Activated CD8-positive, alpha-beta memory T cell treated with anti-CD3 and anti-CD28 coated beads, Interleukin-2, amount 10 ng/mL, durations not matched to agents 7 days and 5 days (primary cell): ENCODE data around the gene USH2A. TPM values are rescaled to one million over a fixed set of nuclear protein-coding genes. Genes with fewer than 3 reads are reported as not detected.
"Not testable (repeated sequence)": the region's sequence is repeated elsewhere in the genome, so short reads cannot be mapped to it uniquely, and the experiment has no call there.

Experiments used
- ATAC-seq: fragments of 150-1000 bp; cut with Tn5 transposase; one replicate; pipeline ENCODE4 v1.10.0; 2021; ENCODE audit warnings: moderate library complexity
- CTCF ChIA-PET: fragments of 350-600 bp; sonication (Branson Sonifier 250); formaldehyde crosslinking; loops from one replicate; lab custom pipeline; 2021; ENCODE audit warnings: antibody characterized with exemption; lab: Charles Lee
- DNase-seq: peaks from one replicate; pipeline ENCODE4 v3.0.0-alpha.2; 2020
- H3K27ac Mint-ChIP-seq: one replicate; pipeline ENCODE4 v1.8.0; 2021; ENCODE audit warnings: mild to moderate bottlenecking, mixed read lengths
- H3K27me3 Mint-ChIP-seq: one replicate; pipeline ENCODE4 v1.8.0; 2021; ENCODE audit warnings: mixed read lengths
- H3K36me3 Mint-ChIP-seq: one replicate; pipeline ENCODE4 v1.8.0; 2021; ENCODE audit warnings: mild to moderate bottlenecking, mixed read lengths
- H3K4me1 Mint-ChIP-seq: one replicate; pipeline ENCODE4 v1.8.0; 2021; ENCODE audit warnings: mixed read lengths
- H3K4me3 Mint-ChIP-seq: one replicate; pipeline ENCODE4 v1.8.0; 2021; ENCODE audit warnings: mild to moderate bottlenecking, moderate library complexity, mixed read lengths
- H3K9me3 Mint-ChIP-seq: one replicate; pipeline ENCODE4 v1.8.0; 2022; ENCODE audit warnings: low read depth, mixed read lengths
- total RNA-seq, 2 experiments: library from RNA; stranded (reverse); gene quantifications; one replicate each; pipeline ENCODE4 v1.2.3, GENCODE V29; 2021

USH2A gene
- total RNA-seq, 2 experiments from 2014 or later = not detected

GRCh38 chr1:216356945-216357344 lies 66.3 kb downstream of the USH2A start:
- ATAC-seq (no peak), DNase-seq (no peak)
- Mint-ChIP-seq H3K4me3 (no peak overlapping the region), H3K27ac (no peak overlapping the region), H3K9me3 (peaks cover 3% of the 10 kb centered on the region), H3K4me1 (no peaks in the 10 kb centered on the region), H3K27me3 (no peaks in the 10 kb centered on the region), H3K36me3 (no peaks in the 10 kb centered on the region)
- CTCF ChIA-PET = no interaction called here

DNA sequence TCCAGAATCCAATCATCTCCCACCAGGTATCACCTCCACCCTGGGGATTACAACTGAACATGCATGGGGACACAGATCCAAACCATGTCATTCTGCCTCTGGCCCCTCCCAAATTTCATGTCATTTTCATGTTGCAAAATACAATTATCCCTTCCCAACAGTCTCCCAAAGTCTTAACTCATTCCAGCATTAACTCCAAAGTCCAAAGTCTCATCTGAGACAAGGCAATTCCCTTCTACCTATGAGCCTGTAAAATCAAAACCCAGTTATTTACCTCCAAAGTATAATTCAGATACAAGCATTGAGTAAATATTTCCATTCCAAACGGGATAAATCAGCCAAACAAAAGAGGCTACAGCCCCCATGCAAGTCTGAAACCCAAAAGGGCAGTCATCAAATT lies 73.1 kb downstream of the USH2A start:
- H3K27ac Mint-ChIP-seq = no peak overlapping the region
- peaks cover 8% of the 10 kb centered on the region for H3K9me3 Mint-ChIP-seq
- no peak for ATAC-seq
- CTCF ChIA-PET = no interaction called here
- H3K27me3 Mint-ChIP-seq = no peaks in the 10 kb centered on the region
- H3K4me1 Mint-ChIP-seq = no peaks in the 10 kb centered on the region
- no peak for DNase-seq
- no peak overlapping the region for H3K4me3 Mint-ChIP-seq
- no peaks in the 10 kb centered on the region for H3K36me3 Mint-ChIP-seq

- Mint-ChIP-seq H3K9me3 (peaks cover 8% of the 10 kb centered on the region), H3K36me3 (no peaks in the 10 kb centered on the region), H3K4me3 (no peak overlapping the region), H3K27me3 (no peaks in the 10 kb centered on the region), H3K27ac (no peak overlapping the region), H3K4me1 (no peaks in the 10 kb centered on the region)
- no peak for ATAC-seq
- no peak for DNase-seq
- CTCF ChIA-PET = no interaction called here
Measured at GRCh38 chr1:216346526-216346925, 76.7 kb downstream of the USH2A start.

GRCh38 chr1:216340542-216340941 lies 82.7 kb downstream of the USH2A start:
- DNase-seq, H3K36me3 Mint-ChIP-seq, CTCF ChIA-PET, H3K4me1 Mint-ChIP-seq, H3K27me3 Mint-ChIP-seq, H3K9me3 Mint-ChIP-seq, H3K4me3 Mint-ChIP-seq, ATAC-seq, H3K27ac Mint-ChIP-seq: not testable (repeated sequence)

DNA sequence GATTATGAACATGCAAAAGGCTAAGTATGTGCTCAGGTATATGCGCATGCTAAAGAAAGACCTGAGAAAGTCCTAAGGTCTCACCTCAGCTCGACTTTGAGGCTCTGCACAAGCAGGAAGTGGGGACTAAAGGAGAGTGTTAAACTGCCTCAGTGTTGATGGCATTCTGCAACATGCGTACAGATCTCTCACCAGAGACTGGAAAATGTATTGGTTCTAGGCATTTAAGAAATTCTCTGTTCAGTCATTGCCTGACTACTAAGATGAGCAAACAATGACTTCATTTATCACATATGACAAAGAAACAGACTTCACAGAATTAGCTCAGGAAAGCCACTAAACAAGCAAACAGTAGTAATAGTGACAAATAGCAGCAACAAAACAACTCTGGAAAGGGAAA lies 90.8 kb downstream of the USH2A start:
- ATAC-seq (no peak), DNase-seq (no peak)
- no peaks in the 10 kb centered on the region for H3K27me3 Mint-ChIP-seq
- no peak overlapping the region for H3K4me3 Mint-ChIP-seq
- H3K4me1 Mint-ChIP-seq = no peaks in the 10 kb centered on the region
- H3K27ac Mint-ChIP-seq = no peak overlapping the region
- CTCF ChIA-PET = no interaction called here
- peaks cover 11% of the 10 kb centered on the region for H3K9me3 Mint-ChIP-seq
- H3K36me3 Mint-ChIP-seq = no peaks in the 10 kb centered on the region

DNA sequence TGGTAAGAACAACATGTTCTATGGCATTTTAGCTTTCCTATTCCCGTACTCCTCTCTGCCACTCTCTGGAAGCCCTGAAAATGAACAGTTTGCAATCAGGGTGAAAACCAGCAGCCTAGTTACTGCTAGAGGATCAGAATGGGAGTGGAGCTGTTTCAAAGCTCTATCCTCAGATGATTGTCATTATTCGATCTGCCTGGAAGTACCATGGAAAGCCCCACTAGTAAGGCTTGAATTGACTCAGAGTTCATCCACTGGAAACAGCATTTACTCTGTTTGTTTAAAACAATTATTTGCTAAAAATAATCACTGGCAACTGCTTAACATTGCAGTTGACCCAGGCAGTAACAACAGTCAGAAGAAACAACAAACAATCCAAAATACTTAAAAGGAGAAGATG lies 91.2 kb downstream of the USH2A start:
- Mint-ChIP-seq H3K27me3 (no peaks in the 10 kb centered on the region), H3K36me3 (no peaks in the 10 kb centered on the region), H3K27ac (no peak overlapping the region), H3K9me3 (peaks cover 11% of the 10 kb centered on the region), H3K4me3 (no peak overlapping the region), H3K4me1 (no peaks in the 10 kb centered on the region)
- DNase-seq = no peak
- CTCF ChIA-PET = no interaction called here
- ATAC-seq = no peak

DNA sequence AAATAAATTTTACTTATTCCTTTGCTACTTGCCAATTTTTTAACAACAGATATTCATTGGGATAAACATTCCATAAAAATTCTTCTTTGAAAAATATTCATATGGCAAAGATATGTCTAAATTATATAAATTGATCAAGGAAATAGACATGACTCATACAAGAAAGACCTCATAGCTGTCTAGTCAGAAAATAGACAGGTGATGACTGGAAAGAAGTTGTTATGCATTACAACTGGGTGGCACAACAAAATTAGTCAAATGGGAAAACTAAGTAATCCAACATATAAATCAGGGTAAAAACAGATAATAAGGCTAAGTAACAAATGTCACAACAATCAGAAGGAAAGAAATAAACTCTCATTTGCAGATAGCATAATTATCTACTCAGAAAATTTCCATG lies 92.0 kb downstream of the USH2A start:
- H3K4me1 Mint-ChIP-seq = no peaks in the 10 kb centered on the region
- H3K27me3 Mint-ChIP-seq = no peaks in the 10 kb centered on the region
- no peak for ATAC-seq
- peaks cover 10% of the 10 kb centered on the region for H3K9me3 Mint-ChIP-seq
- CTCF ChIA-PET = no interaction called here
- DNase-seq = no peak
- H3K27ac Mint-ChIP-seq = no peak overlapping the region
- no peaks in the 10 kb centered on the region for H3K36me3 Mint-ChIP-seq
- no peak overlapping the region for H3K4me3 Mint-ChIP-seq

GRCh38 chr1:216330262-216330661 lies 93.0 kb downstream of the USH2A start:
- H3K36me3 Mint-ChIP-seq = no peaks in the 10 kb centered on the region
- DNase-seq (no peak), ATAC-seq (no peak)
- H3K27me3 Mint-ChIP-seq = no peaks in the 10 kb centered on the region
- CTCF ChIA-PET = no interaction called here
- H3K4me3 Mint-ChIP-seq = no peak overlapping the region
- no peaks in the 10 kb centered on the region for H3K4me1 Mint-ChIP-seq
- peaks cover 10% of the 10 kb centered on the region for H3K9me3 Mint-ChIP-seq
- H3K27ac Mint-ChIP-seq = no peak overlapping the region

DNA sequence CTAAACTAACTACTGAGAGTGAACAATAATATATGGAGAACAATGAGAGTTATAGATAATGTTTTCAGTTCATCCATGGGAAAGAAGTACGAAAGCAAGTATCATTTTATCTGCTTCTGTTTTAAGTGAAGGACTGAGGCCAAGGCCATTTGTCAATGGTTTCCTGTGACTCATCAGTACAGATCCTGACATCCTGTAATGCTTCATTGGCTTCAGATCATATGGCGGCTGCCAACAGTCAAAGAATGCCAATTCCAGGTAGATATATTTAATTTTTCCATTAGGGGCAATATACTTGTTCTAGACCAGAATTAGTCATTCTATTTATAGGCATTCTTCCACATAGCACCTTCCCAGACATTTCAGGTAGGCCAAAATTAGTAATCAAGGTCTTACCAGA lies 97.3 kb downstream of the USH2A start:
- Mint-ChIP-seq H3K9me3 (peaks cover 7% of the 10 kb centered on the region), H3K27ac (no peak overlapping the region)

GRCh38 chr1:216325336-216325735 lies 97.9 kb downstream of the USH2A start:
- Mint-ChIP-seq H3K36me3 (no peaks in the 10 kb centered on the region), H3K4me1 (no peaks in the 10 kb centered on the region), H3K4me3 (no peak overlapping the region), H3K27me3 (no peaks in the 10 kb centered on the region), H3K9me3 (peaks cover 4% of the 10 kb centered on the region), H3K27ac (no peak overlapping the region)
- CTCF ChIA-PET = no interaction called here
- ATAC-seq (no peak), DNase-seq (no peak)

More for the DNA sequence above, 97.3 kb downstream of the USH2A start:
- no peak for DNase-seq
- H3K36me3 Mint-ChIP-seq = no peaks in the 10 kb centered on the region
- no peaks in the 10 kb centered on the region for H3K4me1 Mint-ChIP-seq
- H3K27me3 Mint-ChIP-seq = no peaks in the 10 kb centered on the region
- CTCF ChIA-PET = no interaction called here
- H3K4me3 Mint-ChIP-seq = no peak overlapping the region
- ATAC-seq = no peak

- Mint-ChIP-seq H3K27ac (no peak overlapping the region), H3K4me3 (no peak overlapping the region), H3K4me1 (no peaks in the 10 kb centered on the region), H3K27me3 (no peaks in the 10 kb centered on the region), H3K36me3 (no peaks in the 10 kb centered on the region), H3K9me3 (peaks cover 2% of the 10 kb centered on the region)
- ATAC-seq = no peak
- CTCF ChIA-PET = no interaction called here
- no peak for DNase-seq
Measured at GRCh38 chr1:216323344-216323743, 99.9 kb downstream of the USH2A start.

DNA sequence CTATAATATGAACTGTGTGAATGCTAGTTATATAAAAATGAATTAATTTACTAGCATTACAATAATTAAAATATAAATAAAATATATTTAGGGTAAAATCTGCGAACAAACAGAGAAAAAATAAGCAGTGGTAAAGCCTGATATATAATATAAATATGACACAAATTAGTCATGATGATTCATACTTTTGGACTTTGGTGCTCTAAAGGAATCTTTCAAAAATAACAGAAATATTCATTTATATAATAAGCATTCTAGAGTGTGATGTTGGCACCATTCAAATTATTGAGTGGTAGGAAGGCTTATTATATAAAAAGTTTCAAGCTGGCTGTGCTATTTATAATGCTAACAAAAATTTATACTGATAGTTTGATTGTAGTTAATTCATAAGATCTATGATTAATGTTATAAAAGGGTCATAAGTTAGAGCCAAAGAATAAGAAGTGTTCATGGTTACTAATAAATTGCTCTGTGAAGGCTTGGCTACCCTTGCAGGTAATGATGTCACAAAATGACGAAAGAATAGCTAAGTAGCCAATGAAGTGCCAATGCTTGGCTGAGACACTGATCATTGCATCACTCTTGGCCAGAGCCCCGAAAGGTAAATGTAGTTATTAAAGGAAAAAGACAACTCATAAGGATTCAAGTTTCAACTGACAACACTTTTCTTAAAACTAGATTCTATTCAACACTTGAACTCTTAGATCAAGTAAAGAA lies 108.7 kb downstream of the USH2A start:
- H3K4me1 Mint-ChIP-seq = no peaks in the 10 kb centered on the region
- H3K27me3 Mint-ChIP-seq = no peaks in the 10 kb centered on the region
- DNase-seq (no peak), ATAC-seq (no peak)
- H3K4me3 Mint-ChIP-seq = no peak overlapping the region
- peaks cover 14% of the 10 kb centered on the region for H3K9me3 Mint-ChIP-seq
- CTCF ChIA-PET = no interaction called here
- no peaks in the 10 kb centered on the region for H3K36me3 Mint-ChIP-seq
- H3K27ac Mint-ChIP-seq = no peak overlapping the region

- Mint-ChIP-seq H3K9me3 (peaks cover 12% of the 10 kb centered on the region), H3K36me3 (no peaks in the 10 kb centered on the region), H3K4me1 (no peaks in the 10 kb centered on the region), H3K27ac (no peak overlapping the region), H3K4me3 (no peak overlapping the region), H3K27me3 (no peaks in the 10 kb centered on the region)
- DNase-seq (no peak), ATAC-seq (no peak)
- CTCF ChIA-PET = no interaction called here
Measured at GRCh38 chr1:216310776-216311175, 112.5 kb downstream of the USH2A start.

- Mint-ChIP-seq H3K4me1 (no peaks in the 10 kb centered on the region), H3K4me3 (no peak overlapping the region), H3K36me3 (no peaks in the 10 kb centered on the region), H3K27me3 (no peaks in the 10 kb centered on the region), H3K27ac (no peak overlapping the region), H3K9me3 (peaks cover 4% of the 10 kb centered on the region)
- no peak for ATAC-seq
- no peak for DNase-seq
- CTCF ChIA-PET = no interaction called here
Measured at GRCh38 chr1:216306830-216307229, 116.4 kb downstream of the USH2A start.

DNA sequence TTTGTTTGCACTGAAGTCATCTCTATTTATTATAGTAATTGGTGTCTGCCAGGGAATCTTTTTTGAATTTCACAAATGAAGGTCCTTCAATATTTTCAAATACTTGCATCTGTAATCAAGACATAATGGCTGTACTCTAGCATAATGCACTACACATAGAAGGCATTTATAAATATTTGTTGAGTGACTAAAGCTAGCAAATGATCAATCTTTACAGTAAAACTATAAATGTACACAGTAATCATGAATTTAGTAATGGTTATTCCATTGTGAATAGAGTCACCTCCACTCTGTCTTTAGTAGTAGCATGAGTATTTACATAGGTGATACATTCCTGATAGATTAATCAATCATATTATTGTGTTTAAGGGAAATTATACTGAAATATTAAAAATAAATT lies 119.6 kb downstream of the USH2A start:
- H3K9me3 Mint-ChIP-seq = peaks cover 1% of the 10 kb centered on the region
- H3K4me3 Mint-ChIP-seq = no peak overlapping the region
- no peaks in the 10 kb centered on the region for H3K36me3 Mint-ChIP-seq
- H3K27me3 Mint-ChIP-seq = no peaks in the 10 kb centered on the region
- H3K4me1 Mint-ChIP-seq = no peaks in the 10 kb centered on the region
- DNase-seq (no peak), ATAC-seq (no peak)
- H3K27ac Mint-ChIP-seq = no peak overlapping the region
- CTCF ChIA-PET = no interaction called here
